Heart left ventricle (tissue), 16 donors: ENCODE measurements around the gene HOXB3. TPM values are rescaled to one million over a fixed set of nuclear protein-coding genes. Genes with fewer than 3 reads are reported as not detected.

Experiments used
- ATAC-seq, 4 donors: fragments of 200-7000 bp; cut with Tn5 transposase; one replicate each; pipeline ENCODE4 v1.9.1; 2020 to 2022; ENCODE audit warnings: moderate library complexity in 4 of 4, mild to moderate bottlenecking in 3 of 4, moderate number of reproducible peaks in 1 of 4
- DNase-seq, 5 donors: peaks; one replicate each; pipeline ENCODE4 v3.0.0-alpha.2; 2020
- H3K27ac ChIP-seq, 12 donors: fragments of 200-600 bp; sonication (generic) in 4 of 12; one replicate each; pipeline versions ENCODE4 v1.5.0 to v1.8.0; 2016 to 2022; ENCODE audit warnings: mild to moderate bottlenecking in 2 of 12
- H3K27me3 ChIP-seq, 9 donors: fragments of 200-600 bp; sonication (generic) in 2 of 9; one replicate each; pipeline versions ENCODE4 v1.5.1 to v1.8.0; 2016 to 2022; ENCODE audit warnings: mild to moderate bottlenecking in 3 of 9
- H3K36me3 ChIP-seq, 9 donors: fragments of 200-600 bp; sonication (generic) in 2 of 9; one replicate each; pipeline versions ENCODE4 v1.5.0 to v1.8.0; 2018 to 2022; ENCODE audit warnings: mild to moderate bottlenecking in 2 of 9
- H3K4me1 ChIP-seq, 12 donors: fragments of 200-600 bp; sonication (generic) in 4 of 12; one replicate each; pipeline versions ENCODE4 v1.5.0 to v1.8.0; 2016 to 2022; ENCODE audit warnings: mild to moderate bottlenecking in 3 of 12
- H3K4me3 ChIP-seq, 12 donors: fragments of 200-600 bp; sonication (generic) in 4 of 12; one replicate each; pipeline versions ENCODE4 v1.5.0 to v1.8.0; 2017 to 2022; ENCODE audit warnings: mild to moderate bottlenecking in 9 of 12, moderate library complexity in 4 of 12
- H3K9me3 ChIP-seq, 12 donors: fragments of 200-600 bp; sonication (generic) in 4 of 12; one replicate each; pipeline versions ENCODE4 v1.5.0 to v1.8.0; 2016 to 2022; ENCODE audit warnings: mild to moderate bottlenecking in 1 of 12
- CTCF ChIP-seq, 12 donors: fragments of 200-600 bp; sonication (generic) in 4 of 12; IDR thresholded peaks; one replicate each; pipeline versions ENCODE4 v1.5.0 to v1.8.0; 2018 to 2022; ENCODE audit warnings: antibody characterized with exemption in 12 of 12, mild to moderate bottlenecking in 5 of 12
- POLR2A ChIP-seq, 2 donors: fragments of 450-650 bp; IDR thresholded peaks; one replicate each; pipeline ENCODE4 v1.6.1; 2017; ENCODE audit warnings: antibody characterized with exemption in 2 of 2, mild to moderate bottlenecking in 2 of 2, moderate library complexity in 2 of 2
- WGBS, 4 donors: extraction: QIAGEN DNeasy Blood & Tissue Kit in 2 of 4; methylation state at CpG; one replicate each; pipeline versions ENCODE4 v1.1.5 to v1.1.7; 2013 to 2018; 5-methylcytosine and 5-hydroxymethylcytosine counted together
- intact Hi-C, 10 donors: fragments of 100-400 bp; cut with DNase I; formaldehyde crosslinking; loops; one replicate each; pipeline versions ENCODE4 v1.11.1 to v1.14.2; 2022
- polyA plus RNA-seq, 2 donors: library from polyadenylated mRNA; stranded (reverse); fragments of 200-250 nt; gene quantifications; one replicate each; pipeline ENCODE4 v1.2.3, GENCODE V29; 2013
- total RNA-seq, 9 donors: library from RNA; depleted of rRNA in 2 of 9; stranded (reverse); fragments of >200 nt in 2 of 9; fragmentation: NEBNext Ultra II Directional in 3 of 9; extraction: Animal tissue kit (Norgen Biotek cat#: 25700) in 3 of 9; gene quantifications; one replicate each; pipeline versions ENCODE4 v1.1.0 to v1.2.4, GENCODE V29; 2016 to 2023
- donor health status: ischemic (EF 13 %, LVEDD 7.1; RV severe dilation, severe dysfunction).
- donor health status: healthy with polysubstance abuse.
- donor health status: DM: no; HTN: yes; CAD: no.
- donor health status: DM: no; HTN: no; CAD: no.
- donor health status: ischemic (EF 25% LVEDD 6.9; RV normal size, moderate dysfunction).
- donor health status: ischemic (EF 25% LVEDD 5.7; RV mildly dilated, moderate dysfunction).
- donor health status: healthy.
- donor health status: DM: yes; HTN: yes; CAD: no.
- donor health status: ischemic (EF 35%, LVEDD 5.7; RV mildly dilated, moderate dysfunction).
- donor health status: nonischemic (EF 11% LVEDD 7.7; RV severe dilation, severe dysfunction).
- donor health status: DM: yes; HTN: yes; CAD: no.
- donor health status: PGD.
- donor health status: ischemic (EF 29% LVEDD 5.4; RV normal size, mild dysfunction).
- donor health status: nonischemic (EF 23%, LVEDD 6.1; RV moderate dilation, normal function).

HOXB3 gene
- total and polyA plus RNA-seq, 11 donors = 0.11 to 5.5 (median 2.0) TPM

DNA sequence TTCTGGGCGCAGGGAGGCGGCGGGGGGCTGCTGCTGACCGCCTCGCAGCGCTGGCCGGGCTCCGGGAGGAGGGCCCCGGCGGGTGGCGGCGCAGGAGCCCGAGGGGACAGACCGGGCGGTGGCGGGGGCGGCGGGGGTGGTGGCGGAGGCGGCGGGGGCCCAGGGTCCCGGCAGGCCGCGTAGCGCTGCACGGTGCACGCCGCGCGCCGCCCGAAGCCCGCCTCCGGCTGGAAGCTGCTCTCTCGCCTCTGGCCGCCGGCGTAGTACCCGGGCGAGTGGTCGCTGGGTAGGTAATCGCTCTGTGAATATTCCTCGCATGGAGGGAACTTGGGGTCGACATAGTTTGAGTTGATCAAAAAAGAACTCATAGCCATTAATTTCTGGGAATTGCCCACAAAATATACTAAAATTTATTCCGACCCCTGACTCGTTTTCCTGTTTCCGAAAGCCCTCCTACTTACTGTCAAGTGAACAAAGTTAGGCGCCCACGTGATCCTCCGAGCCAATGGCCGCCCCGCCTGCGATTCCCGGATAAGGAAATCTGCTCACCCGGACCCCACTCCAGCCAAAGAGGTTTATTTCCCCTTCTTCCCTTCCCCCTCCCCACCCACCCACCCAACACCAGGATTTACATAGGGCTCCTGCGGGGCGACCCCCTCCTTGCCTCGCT, 12.0 kb downstream of the HOXB3 start, which contains the start of gene HOXB4:
Gene HOXB4, minus strand, starts transcription at position 405 of the 670 bp plus-strand sequence. Its CDS starts 31 bp downstream, at position 374.
- no peaks in the 10 kb centered on the region for H3K36me3 ChIP-seq
- H3K9me3 ChIP-seq = no peaks in the 10 kb centered on the region
- peak within 1 kb of the TSS in 11 of 12 donors; percentile 9 to 97 (median 65) for H3K27ac ChIP-seq
- ATAC-seq (peak in 3 of 4 donors; percentile 58 to 68 (median 61)), DNase-seq (peak; percentile 53 to 85 (median 70))
- 1 to 3% (median 2%) methylated on average over 14 to 58 of the region's 58 CpGs for WGBS, 4 donors
- intact Hi-C loops = loop anchor here in 3 of 10 donors (2.0 to 5.0 kb wide), 2 partner anchors 13 to 36 kb away; no protein-coding TSS in a partner anchor
- no peak for TF ChIP-seq POLR2A (IDR thresholded peaks at IDR 0.05)
- TF ChIP-seq CTCF (IDR thresholded peaks at IDR 0.05) = no peak
- H3K27me3 ChIP-seq = peaks cover 66 to 100% (median 94%) of the 10 kb centered on the region in 9 donors
- H3K4me3 ChIP-seq = peak within 1 kb of the TSS; percentile 3 to 61 (median 50)
- H3K4me1 ChIP-seq = peaks cover 0 to 39% (median 5%) of the 10 kb centered on the region in 12 donors

DNA sequence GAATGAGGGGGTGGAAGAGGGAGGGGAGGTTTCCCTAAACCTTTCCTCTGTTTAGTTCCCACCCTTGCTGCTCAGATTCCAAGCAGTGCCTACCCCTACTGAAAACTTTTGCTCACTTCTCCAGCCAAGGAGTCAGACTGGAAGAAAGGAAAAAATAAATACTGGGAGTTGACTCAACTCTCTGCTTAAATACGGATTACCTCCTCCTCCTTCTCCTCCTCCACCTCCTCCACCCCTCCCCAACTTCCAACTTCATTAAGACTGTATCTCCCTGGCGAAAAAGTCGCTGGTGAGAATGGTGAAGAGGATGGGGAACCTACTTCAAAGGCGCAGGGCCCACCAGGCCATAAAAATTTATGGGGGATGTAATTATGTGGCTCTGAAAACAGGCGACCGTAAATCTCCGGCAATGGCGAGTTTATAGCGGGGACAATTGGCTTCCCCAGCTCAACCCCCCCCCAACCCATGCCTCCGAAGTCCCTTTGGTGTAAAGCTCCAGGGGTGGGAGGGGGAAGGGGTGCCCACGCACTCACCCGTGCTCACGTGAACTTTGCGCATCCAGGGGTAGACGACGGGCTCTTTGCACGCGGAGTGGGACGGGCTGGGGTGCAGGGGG, 12.6 kb downstream of the HOXB3 start:
- Histone ChIP-seq H3K27me3 (peaks cover 60 to 100% (median 94%) of the 10 kb centered on the region in 9 donors), H3K4me3 (peak overlapping the region; percentile 3 to 61 (median 50)), H3K36me3 (no peaks in the 10 kb centered on the region), H3K9me3 (no peaks in the 10 kb centered on the region), H3K27ac (peak overlapping the region in 7 of 12 donors; percentile 20 to 97 (median 65)), H3K4me1 (peaks cover 0 to 36% (median 4%) of the 10 kb centered on the region in 12 donors)
- WGBS, 4 donors = 7 to 18% (median 8%) methylated on average over 11 to 19 of the region's 19 CpGs
- ATAC-seq (no peak), DNase-seq (no peak)
- intact Hi-C loops = loop anchor here in 3 of 10 donors (5.0 kb wide), 1 partner anchor 35 kb away; no protein-coding TSS in a partner anchor
- TF ChIP-seq CTCF (IDR thresholded peaks at IDR 0.05) (no peak), POLR2A (IDR thresholded peaks at IDR 0.05) (no peak)

DNA sequence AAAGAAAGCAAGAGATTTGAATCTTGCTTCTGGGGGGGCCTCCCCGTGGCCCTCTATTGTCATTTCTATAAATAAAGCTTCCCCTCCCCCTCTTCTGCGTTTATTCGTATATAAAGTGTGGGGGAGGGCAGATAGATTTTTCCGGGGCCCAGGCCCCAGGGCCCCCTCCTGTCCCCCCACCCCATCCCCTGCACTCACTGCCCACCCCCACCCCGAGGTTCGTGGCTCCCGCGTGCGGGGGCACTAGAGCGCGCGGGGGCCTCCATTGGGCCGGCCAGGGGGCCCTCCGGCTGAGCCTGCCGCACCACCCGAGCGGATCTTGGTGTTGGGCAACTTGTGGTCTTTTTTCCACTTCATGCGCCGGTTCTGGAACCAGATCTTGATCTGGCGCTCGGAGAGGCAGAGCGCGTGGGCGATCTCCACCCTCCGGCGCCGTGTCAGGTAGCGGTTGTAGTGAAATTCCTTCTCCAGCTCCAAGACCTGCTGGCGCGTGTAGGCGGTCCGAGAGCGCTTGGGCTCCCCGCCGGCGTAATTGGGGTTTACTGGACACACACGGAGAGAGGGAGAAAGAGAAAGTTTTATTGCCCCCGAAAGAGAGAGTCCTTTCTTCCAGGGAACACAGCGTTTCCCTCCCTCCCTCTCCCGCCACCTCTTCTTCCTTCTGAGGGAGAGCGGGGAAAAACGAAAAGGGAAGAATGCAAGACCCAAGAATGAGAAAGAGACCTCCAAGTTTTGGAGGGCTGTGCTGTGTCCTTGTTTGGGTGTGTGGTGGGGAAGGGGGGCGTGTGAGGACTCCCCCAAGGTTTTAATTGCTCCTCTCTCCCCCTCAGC, 13.3 kb downstream of the HOXB3 start:
- Histone ChIP-seq H3K4me3 (peak overlapping the region in 11 of 12 donors; percentile 11 to 61 (median 52)), H3K36me3 (no peaks in the 10 kb centered on the region), H3K27ac (peak overlapping the region in 5 of 12 donors; percentile 20 to 97 (median 53)), H3K9me3 (no peaks in the 10 kb centered on the region), H3K4me1 (peaks cover 0 to 28% (median under 1%) of the 10 kb centered on the region in 12 donors), H3K27me3 (peaks cover 52 to 100% (median 94%) of the 10 kb centered on the region in 9 donors)
- intact Hi-C loops = loop anchor here in 3 of 10 donors (5.0 kb wide), 1 partner anchor 34 kb away; no protein-coding TSS in a partner anchor
- no peak for DNase-seq
- WGBS, 4 donors = 10 to 40% (median 21%) methylated on average over 28 to 42 of the region's 43 CpGs
- no peak for ATAC-seq
- TF ChIP-seq POLR2A (IDR thresholded peaks at IDR 0.05) (no peak), CTCF (IDR thresholded peaks at IDR 0.05) (no peak)
